IPS-15b (cell line): ENCODE results near the gene PCNP.
A peak's percentile ranks its signal among the peaks of the same experiment; 100 is the strongest.
"Not testable (repeated sequence)": the region's sequence is repeated elsewhere in the genome, so short reads cannot be mapped to it uniquely, and the experiment has no call there.

ENCODE experiments used
- H3K27me3 ChIP-seq: one replicate; pipeline ENCODE4 v1.6.1; 2013; ENCODE audit warnings: low read length; ENCODE audit not compliant: control insufficient read depth, insufficient read depth
- H3K36me3 ChIP-seq: one replicate; pipeline ENCODE4 v1.6.1; 2013; ENCODE audit warnings: low read length; ENCODE audit not compliant: control insufficient read depth, insufficient read depth
- H3K4me1 ChIP-seq: one replicate; pipeline ENCODE4 v1.6.1; 2013; ENCODE audit warnings: mild to moderate bottlenecking, low read length; ENCODE audit not compliant: control insufficient read depth, insufficient read depth
- H3K4me3 ChIP-seq: one replicate; pipeline ENCODE4 v1.5.1; 2013; ENCODE audit warnings: low read depth, low read length
- H3K9ac ChIP-seq: one replicate; pipeline ENCODE4 v1.6.1; 2013; ENCODE audit warnings: low read depth, mild to moderate bottlenecking, low read length
- H3K9me3 ChIP-seq: one replicate; pipeline ENCODE4 v1.6.1; 2013; ENCODE audit warnings: mild to moderate bottlenecking, low read length; ENCODE audit not compliant: control insufficient read depth, insufficient read depth

Gene PCNP

GRCh38 chr3:101574388-101575112 is 570 bp downstream of the PCNP start:
- peaks cover 3% of the 10 kb centered on the region for H3K36me3 ChIP-seq
- H3K4me1 ChIP-seq = no peaks in the 10 kb centered on the region
- H3K4me3 ChIP-seq = peak overlapping the region; percentile 90
- peak overlapping the region; percentile 82 for H3K9ac ChIP-seq
- H3K9me3 ChIP-seq = no peaks in the 10 kb centered on the region
- H3K27me3 ChIP-seq = no peaks in the 10 kb centered on the region

- H3K4me1 ChIP-seq = no peaks in the 10 kb centered on the region
- no peak overlapping the region for H3K4me3 ChIP-seq
- H3K9ac ChIP-seq = no peak overlapping the region
- no peaks in the 10 kb centered on the region for H3K9me3 ChIP-seq
- H3K36me3 ChIP-seq = peaks cover 9% of the 10 kb centered on the region
- H3K27me3 ChIP-seq = no peaks in the 10 kb centered on the region
Observed at GRCh38 chr3:101577286-101577685, 3.3 kb downstream of the PCNP start.

GRCh38 chr3:101588616-101589015 is 14.6 kb downstream of the PCNP start:
- Histone ChIP-seq H3K9ac (no peak overlapping the region), H3K36me3 (peaks cover 24% of the 10 kb centered on the region), H3K4me1 (no peaks in the 10 kb centered on the region)

GRCh38 chr3:101591071-101591470 is 17.1 kb downstream of the PCNP start:
- Histone ChIP-seq H3K9ac (no peak overlapping the region), H3K36me3 (peaks cover 22% of the 10 kb centered on the region), H3K4me3 (no peak overlapping the region), H3K27me3 (no peaks in the 10 kb centered on the region), H3K9me3 (no peaks in the 10 kb centered on the region), H3K4me1 (no peaks in the 10 kb centered on the region)

More at GRCh38 chr3:101588616-101589015, 14.6 kb downstream of the PCNP start:
- H3K9me3 ChIP-seq = no peaks in the 10 kb centered on the region
- no peaks in the 10 kb centered on the region for H3K27me3 ChIP-seq
- no peak overlapping the region for H3K4me3 ChIP-seq

GRCh38 chr3:101602731-101603130 is 28.8 kb downstream of the PCNP start:
- Histone ChIP-seq H3K9me3 (no peaks in the 10 kb centered on the region), H3K4me1 (no peaks in the 10 kb centered on the region), H3K9ac (no peak overlapping the region), H3K4me3 (no peak overlapping the region), H3K36me3 (no peaks in the 10 kb centered on the region), H3K27me3 (no peaks in the 10 kb centered on the region)

- no peaks in the 10 kb centered on the region for H3K4me1 ChIP-seq
- H3K4me3 ChIP-seq = no peak overlapping the region
- H3K9me3 ChIP-seq = no peaks in the 10 kb centered on the region
- no peaks in the 10 kb centered on the region for H3K27me3 ChIP-seq
- no peaks in the 10 kb centered on the region for H3K36me3 ChIP-seq
- no peak overlapping the region for H3K9ac ChIP-seq
Observed at GRCh38 chr3:101603184-101603583, 29.2 kb downstream of the PCNP start.

GRCh38 chr3:101605398-101605797 is 31.4 kb downstream of the PCNP start:
- not testable (repeated sequence) for H3K27me3 ChIP-seq, H3K9me3 ChIP-seq, H3K4me1 ChIP-seq, H3K36me3 ChIP-seq
- H3K9ac ChIP-seq = peak overlapping the region; percentile 81
- peak overlapping the region; percentile 54 for H3K4me3 ChIP-seq

- Histone ChIP-seq H3K36me3 (no peaks in the 10 kb centered on the region), H3K27me3 (no peaks in the 10 kb centered on the region), H3K9ac (no peak overlapping the region), H3K4me1 (no peaks in the 10 kb centered on the region), H3K9me3 (no peaks in the 10 kb centered on the region), H3K4me3 (no peak overlapping the region)
Observed at GRCh38 chr3:101611023-101611422, 37.0 kb downstream of the PCNP start.

- H3K9me3 ChIP-seq, H3K36me3 ChIP-seq, H3K4me3 ChIP-seq, H3K27me3 ChIP-seq, H3K4me1 ChIP-seq, H3K9ac ChIP-seq: not testable (repeated sequence)
Observed at GRCh38 chr3:101613014-101613413, 39.0 kb downstream of the PCNP start.

GRCh38 chr3:101615525-101615924 is 41.5 kb downstream of the PCNP start:
- Histone ChIP-seq H3K9ac (no peak overlapping the region), H3K4me3 (no peak overlapping the region), H3K9me3 (no peaks in the 10 kb centered on the region)

GRCh38 chr3:101617478-101617877 is 43.5 kb downstream of the PCNP start:
- H3K27me3 ChIP-seq = no peaks in the 10 kb centered on the region

More at GRCh38 chr3:101615525-101615924, 41.5 kb downstream of the PCNP start:
- H3K4me1 ChIP-seq = no peaks in the 10 kb centered on the region
- H3K36me3 ChIP-seq = no peaks in the 10 kb centered on the region
- no peaks in the 10 kb centered on the region for H3K27me3 ChIP-seq

GRCh38 chr3:101618726-101619125 is 44.7 kb downstream of the PCNP start:
- Histone ChIP-seq H3K36me3 (no peaks in the 10 kb centered on the region), H3K4me3 (no peak overlapping the region), H3K4me1 (no peaks in the 10 kb centered on the region), H3K27me3 (no peaks in the 10 kb centered on the region), H3K9me3 (no peaks in the 10 kb centered on the region), H3K9ac (no peak overlapping the region)

More at GRCh38 chr3:101617478-101617877, 43.5 kb downstream of the PCNP start:
- Histone ChIP-seq H3K4me1 (no peaks in the 10 kb centered on the region), H3K4me3 (no peak overlapping the region), H3K36me3 (no peaks in the 10 kb centered on the region), H3K9ac (no peak overlapping the region), H3K9me3 (no peaks in the 10 kb centered on the region)
